Stimulated activated CD4-positive, alpha-beta T cell treated with anti-CD3 and anti-CD28 coated beads, Interleukin-4, amount 100 ng/mL, for 1 hour (primary cell): ENCODE results near the gene HMGXB4.

Experiments
- DNase-seq: peaks from one replicate; pipeline ENCODE4 v3.0.0-alpha.2; 2020

Gene HMGXB4

GRCh38 chr22:35264986-35265385 lies 7.7 kb downstream of the HMGXB4 start:
- DNase-seq = no peak

GRCh38 chr22:35266277-35266676 lies 9.0 kb downstream of the HMGXB4 start:
- DNase-seq = no peak

- DNase-seq = no peak
Measured at GRCh38 chr22:35269630-35270029, 12.3 kb downstream of the HMGXB4 start.

- no peak for DNase-seq
Measured at GRCh38 chr22:35274154-35274871, 17.0 kb downstream of the HMGXB4 start.

- DNase-seq = no peak
Measured at GRCh38 chr22:35275580-35275979, 18.3 kb downstream of the HMGXB4 start.

- no peak for DNase-seq
Measured at GRCh38 chr22:35276019-35276418, 18.7 kb downstream of the HMGXB4 start.

GRCh38 chr22:35288116-35288515 lies 30.8 kb downstream of the HMGXB4 start:
- DNase-seq = no peak

GRCh38 chr22:35292786-35293185 lies 35.5 kb downstream of the HMGXB4 start:
- DNase-seq = no peak

- DNase-seq = no peak
Measured at GRCh38 chr22:35296051-35296450, 38.8 kb downstream of the HMGXB4 start.

- DNase-seq = no peak
Measured at GRCh38 chr22:35299217-35299672, 42.0 kb downstream of the HMGXB4 start.

- DNase-seq = peak; percentile 99
Measured at GRCh38 chr22:35299673-35300499, 42.6 kb downstream of the HMGXB4 start, which contains the start of gene TOM1. Gene TOM1 (plus strand): TSS chr22:35299894. CDS start chr22:35299929, 35 bp downstream.

GRCh38 chr22:35301372-35301874 lies 44.1 kb downstream of the HMGXB4 start:
- no peak for DNase-seq

- DNase-seq = no peak
Measured at GRCh38 chr22:35303029-35303624, 45.8 kb downstream of the HMGXB4 start.

GRCh38 chr22:35305525-35306070 lies 48.3 kb downstream of the HMGXB4 start:
- DNase-seq = no peak

- no peak for DNase-seq
Measured at GRCh38 chr22:35306350-35306967, 49.2 kb downstream of the HMGXB4 start.

- DNase-seq = no peak
Measured at GRCh38 chr22:35307372-35307771, 50.1 kb downstream of the HMGXB4 start.

- no peak for DNase-seq
Measured at GRCh38 chr22:35307892-35308291, 50.6 kb downstream of the HMGXB4 start.

- DNase-seq = no peak
Measured at GRCh38 chr22:35308480-35309021, 51.3 kb downstream of the HMGXB4 start.

GRCh38 chr22:35310556-35311550 lies 53.6 kb downstream of the HMGXB4 start:
- DNase-seq = no peak

GRCh38 chr22:35311551-35311999 lies 54.3 kb downstream of the HMGXB4 start:
- DNase-seq = no peak
